Measurements from ENCODE around the gene MYL1.

GRCh38 chr2:210356944-210357343 lies 42.0 kb upstream of the MYL1 start:
- no peak for TF ChIP-seq CTCF (IDR thresholded peaks at IDR 0.05)
- TF ChIP-seq EZH2 (IDR thresholded peaks at IDR 0.05; ENCODE audit: borderline replicate concordance, insufficient read depth, low read depth, low read length, poor library complexity, severe bottlenecking), result no peak

Measured in B cell (primary cell).